NB4 (cell line): ENCODE measurements around the gene STARD7.
A peak's percentile ranks its signal among the peaks of the same experiment; 100 is the strongest.

Source experiments
- CTCF ChIP-seq: IDR thresholded peaks from one replicate; pipeline ENCODE4 v1.5.1; 2012; ENCODE audit warnings: low read depth, low read length
- POLR2A ChIP-seq: IDR thresholded peaks from 2 replicates; pipeline ENCODE4 v1.6.1; 2011; ENCODE audit warnings: mild to moderate bottlenecking; ENCODE audit not compliant: insufficient read length; ENCODE audit errors: extremely low read depth

DNA sequence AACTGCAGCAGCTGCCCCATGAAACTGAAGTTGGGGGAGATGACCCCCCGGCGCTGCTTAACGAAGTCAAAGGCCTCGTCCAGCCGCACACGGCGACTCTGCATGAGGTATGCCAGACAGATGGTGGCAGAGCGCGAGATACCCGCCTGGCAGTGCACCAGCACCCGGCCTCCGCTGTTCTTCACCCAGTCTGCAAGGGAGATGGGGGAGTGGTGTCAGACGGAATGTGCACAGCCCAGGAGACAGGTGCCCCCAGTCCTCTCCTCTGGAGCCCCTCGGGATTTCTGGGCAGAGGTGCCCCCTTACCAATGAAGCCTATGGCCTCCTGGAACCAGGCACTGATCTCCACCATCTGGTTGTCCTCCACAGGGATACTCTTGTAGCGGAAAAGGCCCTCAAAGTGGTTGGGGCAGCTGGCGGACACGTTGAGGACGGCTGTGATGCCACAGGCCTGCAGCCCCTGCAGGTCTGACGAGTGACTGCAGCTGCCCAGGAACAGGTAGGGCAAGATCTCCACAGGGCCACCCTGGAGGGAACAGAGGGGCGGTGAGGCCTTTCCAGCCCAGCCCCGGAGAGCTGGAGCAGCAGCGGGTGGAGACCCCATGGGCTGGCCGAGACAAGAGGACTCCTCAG is 64.7 kb downstream of the STARD7 start:
- no peak for TF ChIP-seq POLR2A
- peak; percentile 20 for TF ChIP-seq CTCF
